Upper lobe of left lung (tissue), 6 donors: Measurements from ENCODE around the gene UTF1. TPM values are rescaled to one million over a fixed set of nuclear protein-coding genes. Genes with fewer than 3 reads are reported as not detected.

Source experiments
- ATAC-seq, 2 donors: fragments of 200-7000 bp; cut with Tn5 transposase; one replicate each; pipeline ENCODE4 v1.9.1; 2022; ENCODE audit warnings: mild to moderate bottlenecking in 2 of 2, moderate library complexity in 2 of 2; ENCODE audit not compliant: low FRiP score in 2 of 2
- DNase-seq, 2 donors: peaks; one replicate each; pipeline ENCODE4 v3.0.0-alpha.2; 2019 to 2020
- H3K27ac ChIP-seq, 4 donors: fragments of 200-600 bp; sonication (generic); one replicate each; pipeline ENCODE4 v1.5.1; 2016 to 2019
- H3K27me3 ChIP-seq, 4 donors: fragments of 200-600 bp; sonication (generic); one replicate each; pipeline ENCODE4 v1.5.1; 2017 to 2019
- H3K36me3 ChIP-seq, 4 donors: fragments of 200-600 bp; sonication (generic); one replicate each; pipeline ENCODE4 v1.5.1; 2016 to 2019
- H3K4me1 ChIP-seq, 4 donors: fragments of 200-600 bp; sonication (generic); one replicate each; pipeline ENCODE4 v1.5.1; 2018 to 2019
- H3K4me3 ChIP-seq, 4 donors: fragments of 200-600 bp; sonication (generic); one replicate each; pipeline ENCODE4 v1.5.1; 2017 to 2019; ENCODE audit warnings: mild to moderate bottlenecking in 2 of 4, moderate library complexity in 1 of 4
- H3K9me3 ChIP-seq, 4 donors: fragments of 200-600 bp; sonication (generic); one replicate each; pipeline ENCODE4 v1.5.1; 2018 to 2019
- CTCF ChIP-seq, 6 experiments: fragments of 450-650 bp in 4 of 6; fragments of 200-600 bp in 2 of 6; sonication (generic) in 2 of 6; IDR thresholded peaks; one replicate each; pipeline ENCODE4 v1.5.1; 2016 to 2019; ENCODE audit warnings: antibody characterized with exemption in 6 of 6
- EP300 ChIP-seq, 4 donors: sonication (generic); formaldehyde crosslinking; IDR thresholded peaks; one replicate each; pipeline ENCODE4 v1.5.1; 2017; ENCODE audit warnings: antibody characterized with exemption in 4 of 4, control low read depth in 2 of 4
- POLR2A ChIP-seq, 4 donors: fragments of 450-650 bp; IDR thresholded peaks; one replicate each; pipeline ENCODE4 v1.5.1; 2016 to 2017; ENCODE audit warnings: antibody characterized with exemption in 4 of 4, mild to moderate bottlenecking in 2 of 4
- POLR2AphosphoS5 ChIP-seq, 2 donors: sonication (generic); formaldehyde crosslinking; IDR thresholded peaks; one replicate each; pipeline ENCODE4 v1.5.1; 2017; ENCODE audit warnings: antibody characterized with exemption in 2 of 2
- WGBS, 2 donors: methylation state at CpG; one replicate each; pipeline ENCODE4 v1.1.5; 2017 to 2018; 5-methylcytosine and 5-hydroxymethylcytosine counted together
- total RNA-seq, 6 donors: library from RNA; depleted of rRNA in 4 of 6; stranded (reverse); fragments of >200 nt in 4 of 6; gene quantifications; one replicate each; pipeline versions ENCODE4 v1.1.0 to v1.2.1, GENCODE V29; 2016 to 2021
- donor health status: DM: no; HTN: no; CAD: no; lungs with moderate emphysema.
- donor health status: DM: no; HTN: yes; CAD: no; lungs with severe emphysema.

The UTF1 gene
- total RNA-seq, 6 donors from 2014 or later: 0.26 to 0.37 TPM; not detected in 4

DNA sequence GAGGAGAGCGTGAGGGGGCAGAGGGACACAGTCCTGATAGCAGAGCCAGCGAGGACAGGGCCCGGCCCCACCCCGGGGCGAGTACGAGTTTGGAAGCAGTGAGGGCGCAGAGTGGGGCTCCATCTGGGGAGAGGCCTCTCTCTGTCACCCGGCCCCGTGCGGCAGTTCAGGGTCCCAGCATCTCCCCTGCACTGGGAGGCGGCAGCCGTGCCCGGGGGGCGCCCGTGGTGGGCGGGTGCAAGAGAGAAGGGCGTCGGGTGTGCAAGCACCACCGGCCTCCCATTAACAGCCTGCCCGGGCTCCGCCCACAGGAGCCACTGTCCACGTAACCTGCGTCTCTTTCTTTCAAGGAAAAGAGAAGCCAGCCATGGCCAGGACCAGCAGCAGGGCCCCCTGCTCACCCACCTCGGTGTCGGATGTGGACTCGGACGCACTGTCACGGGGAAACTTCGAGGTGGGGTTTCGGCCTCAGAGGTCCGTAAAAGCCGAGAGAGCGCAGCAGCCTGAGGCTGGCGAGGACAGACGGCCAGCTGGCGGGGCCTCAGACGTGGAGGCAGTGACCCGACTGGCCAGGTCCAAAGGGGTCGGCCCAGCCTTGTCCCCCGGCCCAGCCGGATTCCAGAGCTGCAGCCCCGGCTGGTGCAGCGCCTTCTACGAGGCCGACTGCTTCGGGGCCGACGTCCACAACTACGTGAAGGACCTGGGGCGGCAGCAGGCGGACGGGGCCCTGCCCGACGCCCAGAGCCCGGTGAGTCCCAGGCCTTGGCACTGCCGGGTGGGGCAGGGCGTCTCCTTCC, 28.7 kb upstream of the UTF1 start:
- H3K36me3 ChIP-seq: no peaks in the 10 kb centered on the region
- no peak overlapping the region for H3K27ac ChIP-seq
- DNase-seq (peak in 1 of 2 donors; percentile 80), ATAC-seq (no peak)
- TF ChIP-seq POLR2AphosphoS5 (IDR thresholded peaks at IDR 0.05) (no peak), POLR2A (IDR thresholded peaks at IDR 0.05) (no peak), EP300 (IDR thresholded peaks at IDR 0.05) (no peak), CTCF (IDR thresholded peaks at IDR 0.05) (no peak)
- no peaks in the 10 kb centered on the region for H3K9me3 ChIP-seq
- WGBS, 2 donors: 82 to 90% methylated on average over 15 to 55 of the region's 57 CpGs
- H3K4me1 ChIP-seq: no peaks in the 10 kb centered on the region
- no peaks in the 10 kb centered on the region for H3K27me3 ChIP-seq
- H3K4me3 ChIP-seq: no peak overlapping the region

DNA sequence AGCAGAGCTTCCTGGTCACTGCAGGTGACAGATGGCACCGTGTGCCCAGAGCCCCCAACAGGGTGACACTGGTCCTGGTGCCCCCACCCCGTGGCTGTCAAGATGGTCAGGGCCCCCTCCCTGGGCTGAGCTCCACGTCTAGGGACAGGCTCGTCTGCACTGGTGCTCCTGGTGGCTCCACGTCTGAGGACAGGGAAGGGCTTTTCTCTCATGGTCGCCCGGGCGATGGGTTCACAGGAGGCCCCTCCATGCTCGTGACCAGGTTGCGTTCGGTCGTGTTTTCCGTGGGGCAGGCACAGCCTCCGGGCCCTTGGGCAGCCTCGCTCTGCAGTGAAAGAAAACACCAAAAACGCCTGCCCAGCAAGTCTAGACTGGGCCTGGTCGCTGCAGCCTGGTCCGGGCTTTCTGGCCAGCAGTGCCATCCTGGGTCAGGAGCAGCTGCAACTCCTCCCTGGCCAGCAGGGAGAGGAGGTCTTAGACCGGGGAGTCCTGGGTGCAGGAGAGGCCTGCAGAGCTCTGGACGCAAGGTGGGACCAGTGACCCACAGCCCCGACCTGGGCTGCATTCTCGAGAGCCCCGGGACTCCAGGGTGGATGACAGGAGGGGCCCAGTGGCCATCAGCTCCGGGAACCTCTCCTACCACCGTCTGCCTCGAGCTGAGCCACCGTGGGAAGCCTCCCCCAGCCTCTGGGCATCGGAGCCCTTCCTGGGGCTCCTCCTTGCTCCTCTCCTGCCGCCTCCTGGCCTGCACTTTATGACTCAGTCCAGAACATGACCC, 27.9 kb upstream of the UTF1 start:
- H3K4me3 ChIP-seq: no peak overlapping the region
- DNase-seq (peak in 1 of 2 donors; percentile 74), ATAC-seq (no peak)
- H3K27ac ChIP-seq: no peak overlapping the region
- TF ChIP-seq POLR2AphosphoS5 (IDR thresholded peaks at IDR 0.05) (no peak), POLR2A (IDR thresholded peaks at IDR 0.05) (no peak), CTCF (IDR thresholded peaks at IDR 0.05) (no peak), EP300 (IDR thresholded peaks at IDR 0.05) (no peak)
- no peaks in the 10 kb centered on the region for H3K36me3 ChIP-seq
- WGBS, 2 donors: 71 to 82% methylated on average over 6 to 28 of the region's 29 CpGs
- no peaks in the 10 kb centered on the region for H3K9me3 ChIP-seq
- no peaks in the 10 kb centered on the region for H3K4me1 ChIP-seq
- H3K27me3 ChIP-seq: no peaks in the 10 kb centered on the region

DNA sequence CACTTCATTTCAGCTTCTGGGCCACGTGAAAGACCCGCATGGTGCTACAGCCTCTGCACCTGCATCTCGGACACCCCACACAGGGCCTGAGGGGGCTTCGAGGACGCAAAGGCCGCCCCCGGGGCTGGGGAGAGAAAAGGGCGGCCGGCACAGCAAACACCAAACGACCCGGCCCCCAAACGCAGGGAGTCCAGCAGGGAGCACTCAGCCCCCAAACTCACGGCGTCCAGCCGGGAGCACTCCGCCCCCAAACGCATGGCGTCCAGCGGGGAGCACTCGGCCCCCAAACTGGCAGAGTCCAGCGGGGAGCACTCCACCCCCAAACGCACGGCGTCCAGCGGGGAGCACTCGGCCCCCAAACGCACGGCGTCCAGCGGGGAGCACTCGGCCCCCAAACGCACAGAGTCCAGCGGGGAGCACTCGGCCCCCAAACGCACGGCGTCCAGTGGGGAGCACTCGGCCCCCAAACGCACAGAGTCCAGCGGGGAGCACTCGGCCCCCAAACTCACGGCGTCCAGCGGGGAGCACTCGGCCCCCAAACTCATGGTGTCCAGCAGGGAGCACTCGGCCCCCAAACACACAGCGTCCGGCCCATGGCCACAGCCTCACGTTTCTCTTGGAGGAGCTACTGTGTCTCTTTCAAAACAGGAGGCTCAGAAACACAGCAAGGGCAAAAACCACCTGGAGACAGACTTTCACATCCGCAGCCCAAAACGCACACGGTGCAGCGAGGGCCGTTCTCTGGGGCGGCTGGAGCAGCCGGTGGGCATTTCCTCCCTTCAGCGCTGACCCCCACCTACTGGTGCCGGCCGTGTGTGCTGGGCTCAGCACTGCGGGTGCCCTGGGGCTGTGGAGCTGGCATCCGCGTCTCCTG, 27.0 kb upstream of the UTF1 start:
- WGBS, 2 donors: 88 to 92% methylated on average over 27 to 62 of the region's 62 CpGs
- no peaks in the 10 kb centered on the region for H3K9me3 ChIP-seq
- H3K27me3 ChIP-seq: no peaks in the 10 kb centered on the region
- no peak for ATAC-seq
- H3K36me3 ChIP-seq: no peaks in the 10 kb centered on the region
- DNase-seq: peak in 1 of 2 donors; percentile 70
- no peaks in the 10 kb centered on the region for H3K4me1 ChIP-seq
- H3K4me3 ChIP-seq: no peak overlapping the region
- no peak overlapping the region for H3K27ac ChIP-seq
- TF ChIP-seq POLR2AphosphoS5 (IDR thresholded peaks at IDR 0.05) (no peak), CTCF (IDR thresholded peaks at IDR 0.05) (no peak), POLR2A (IDR thresholded peaks at IDR 0.05) (no peak), EP300 (IDR thresholded peaks at IDR 0.05) (no peak)

- 89 to 93% methylated on average over 12 to 31 of the region's 31 CpGs for WGBS, 2 donors
- Histone ChIP-seq H3K4me3 (no peak overlapping the region), H3K4me1 (no peaks in the 10 kb centered on the region), H3K36me3 (no peaks in the 10 kb centered on the region), H3K27ac (no peak overlapping the region), H3K9me3 (no peaks in the 10 kb centered on the region), H3K27me3 (no peaks in the 10 kb centered on the region)
- no peak for ATAC-seq
- peak in 1 of 2 donors; percentile 75 for DNase-seq
- TF ChIP-seq CTCF (IDR thresholded peaks at IDR 0.05): no peak
- no peak for TF ChIP-seq POLR2A (IDR thresholded peaks at IDR 0.05)
- TF ChIP-seq POLR2AphosphoS5 (IDR thresholded peaks at IDR 0.05): no peak
- no peak for TF ChIP-seq EP300 (IDR thresholded peaks at IDR 0.05)
Measured at GRCh38 chr10:133203652-133204195, 26.3 kb upstream of the UTF1 start.
